Neural cell (in vitro differentiated cells): Measurements from ENCODE around the gene NELFE. TPM values are rescaled to one million over a fixed set of nuclear protein-coding genes. Genes with fewer than 3 reads are reported as not detected.
"Not testable (repeated sequence)": the region's sequence is repeated elsewhere in the genome, so short reads cannot be mapped to it uniquely, and the experiment has no call there.

Experiments used
- H2AFZ ChIP-seq: fragments of 200-600, 300-800 bp; sonication (generic), shearing (Covaris generic); 2 replicates; pipeline ENCODE4 v1.6.0; 2014; ENCODE audit warnings: low read depth, mild to moderate bottlenecking, antibody characterized with exemption, low read length, moderate library complexity
- H3F3A ChIP-seq: fragments of 200-600 bp; shearing (Covaris generic); 2 replicates; pipeline ENCODE4 v1.6.1; 2016; ENCODE audit warnings: mild to moderate bottlenecking, moderate library complexity, mixed read lengths, antibody characterized with exemption, low read length; ENCODE audit not compliant: insufficient read depth, poor library complexity, severe bottlenecking
- H3K27ac ChIP-seq: fragments of 200-600, 300-800 bp; sonication (generic), shearing (Covaris generic); 2 replicates; pipeline ENCODE4 v1.5.1; 2014; ENCODE audit warnings: mild to moderate bottlenecking, low read length, moderate library complexity
- H3K27me3 ChIP-seq: fragments of 300-800, 200-600 bp; sonication (generic), shearing (Covaris generic); 2 replicates; pipeline ENCODE4 v1.6.0; 2014; ENCODE audit warnings: mild to moderate bottlenecking, low read depth, low read length, moderate library complexity; ENCODE audit not compliant: insufficient read depth
- H3K36me3 ChIP-seq: fragments of 300-800, 200-600 bp; sonication (generic), shearing (Covaris generic); 2 replicates; pipeline ENCODE4 v1.5.1; 2014; ENCODE audit warnings: mild to moderate bottlenecking, antibody characterized with exemption, low read length, moderate library complexity; ENCODE audit not compliant: insufficient read depth
- H3K4me2 ChIP-seq: fragments of 300-800, 200-600 bp; sonication (generic), shearing (Covaris generic); 2 replicates; pipeline ENCODE4 v1.6.0; 2014; ENCODE audit warnings: mild to moderate bottlenecking, low read length
- H3K4me3 ChIP-seq: fragments of 300-800, 200-600 bp; sonication (generic), shearing (Covaris generic); 2 replicates; pipeline ENCODE4 v1.5.1; 2014; ENCODE audit warnings: mild to moderate bottlenecking, low read length, moderate library complexity
- H3K79me2 ChIP-seq: fragments of 200-600 bp; shearing (Covaris generic); replicated peaks from 2 replicates; pipeline ENCODE4 v1.6.0; 2014; ENCODE audit warnings: mild to moderate bottlenecking, low read length, moderate library complexity; ENCODE audit not compliant: insufficient read depth
- H3K9ac ChIP-seq: fragments of 300-800, 200-600 bp; sonication (generic), shearing (Covaris generic); 2 replicates; pipeline ENCODE4 v1.6.1; 2016; ENCODE audit warnings: mild to moderate bottlenecking, low read length, mixed read lengths
- H3K9me2 ChIP-seq: fragments of 200-600 bp; shearing (Covaris generic); 2 replicates; pipeline ENCODE4 v1.6.1; 2016; ENCODE audit warnings: mild to moderate bottlenecking, low read length, mixed read lengths; ENCODE audit not compliant: insufficient read depth
- H3K9me3 ChIP-seq: fragments of 200-600, 300-800 bp; sonication (generic), shearing (Covaris generic); 2 replicates; pipeline ENCODE4 v1.6.1; 2016; ENCODE audit warnings: mild to moderate bottlenecking, mixed run types, low read length, moderate library complexity, mixed read lengths
- H4K20me1 ChIP-seq: fragments of 200-600 bp; shearing (Covaris generic); 2 replicates; pipeline ENCODE4 v1.6.1; 2016; ENCODE audit warnings: mild to moderate bottlenecking, mixed run types; ENCODE audit not compliant: insufficient read depth
- EP300 ChIP-seq: fragments of 450-650 bp; conservative IDR thresholded peaks from 2 replicates; pipeline ENCODE4 v1.6.1; 2014; ENCODE audit warnings: antibody characterized with exemption, mild to moderate bottlenecking, moderate library complexity; ENCODE audit not compliant: poor library complexity, severe bottlenecking
- EZH2 ChIP-seq: fragments of 200-600, 300-800 bp; shearing (Covaris generic), sonication (generic); IDR thresholded peaks from 2 replicates; pipeline ENCODE4 v1.6.1; 2014; ENCODE audit warnings: antibody characterized with exemption, low read length, borderline replicate concordance, mild to moderate bottlenecking; ENCODE audit not compliant: insufficient read depth, poor library complexity, severe bottlenecking
- MXI1 ChIP-seq: fragments of 450-650 bp; conservative IDR thresholded peaks from 2 replicates; pipeline ENCODE4 v1.6.1; 2014; ENCODE audit warnings: antibody characterized with exemption, mild to moderate bottlenecking; ENCODE audit not compliant: poor library complexity, severe bottlenecking
- POLR2AphosphoS5 ChIP-seq: IDR thresholded peaks from 2 replicates; pipeline ENCODE4 v1.6.1; 2012
- RAD21 ChIP-seq: fragments of 450-650 bp; conservative IDR thresholded peaks from 2 replicates; pipeline ENCODE4 v1.6.1; 2014; ENCODE audit warnings: antibody characterized with exemption, mild to moderate bottlenecking, moderate library complexity
- SMC3 ChIP-seq: fragments of 450-650 bp; conservative IDR thresholded peaks from 2 replicates; pipeline ENCODE4 v1.6.1; 2014; ENCODE audit warnings: antibody characterized with exemption, mild to moderate bottlenecking, moderate library complexity; ENCODE audit not compliant: poor library complexity
- TAF1 ChIP-seq: IDR thresholded peaks from 2 replicates; pipeline ENCODE4 v1.6.1; 2012; ENCODE audit warnings: low read depth
- polyA plus RNA-seq: library from polyadenylated mRNA; depleted of rRNA; stranded (reverse); fragments of >200 nt; gene quantifications from 2 replicates; pipeline ENCODE4 v1.2.3, GENCODE V29; 2014
- TF ChIP-seq, protein P1 (sequence below): fragments of 450-650 bp; IDR thresholded peaks from 2 replicates; pipeline ENCODE4 v1.5.1; 2014; ENCODE audit warnings: antibody characterized with exemption, mild to moderate bottlenecking, moderate library complexity; ENCODE audit not compliant: poor library complexity, severe bottlenecking
- TF ChIP-seq, protein P2 (sequence below): IDR thresholded peaks from 2 replicates; pipeline ENCODE4 v1.6.1; 2012; ENCODE audit warnings: borderline replicate concordance

NELFE gene
- polyA plus RNA-seq, 1 donor from 2014 or later, result 103 TPM

DNA sequence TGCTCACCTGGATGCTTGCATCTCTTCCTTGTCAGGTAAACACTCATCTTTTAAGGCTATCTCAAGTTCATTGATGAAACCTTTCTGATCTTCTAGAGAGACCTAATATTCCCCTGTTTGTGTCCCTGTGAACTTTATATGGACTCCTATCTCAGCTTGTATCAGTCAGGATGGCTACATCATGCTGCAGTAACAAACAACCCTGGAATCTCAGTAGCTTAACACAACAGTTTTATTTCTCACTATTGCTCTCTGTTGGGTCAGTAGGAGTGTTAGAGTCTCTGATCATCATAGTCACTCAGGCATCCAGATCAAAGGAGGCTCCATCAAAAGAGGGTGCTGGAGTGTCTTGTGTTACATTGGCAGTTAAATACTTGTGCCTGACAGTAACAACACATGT is 43.4 kb downstream of the NELFE start:
- Histone ChIP-seq H3K27me3 (no peaks in the 10 kb centered on the region), H3K27ac (no peak overlapping the region)

DNA sequence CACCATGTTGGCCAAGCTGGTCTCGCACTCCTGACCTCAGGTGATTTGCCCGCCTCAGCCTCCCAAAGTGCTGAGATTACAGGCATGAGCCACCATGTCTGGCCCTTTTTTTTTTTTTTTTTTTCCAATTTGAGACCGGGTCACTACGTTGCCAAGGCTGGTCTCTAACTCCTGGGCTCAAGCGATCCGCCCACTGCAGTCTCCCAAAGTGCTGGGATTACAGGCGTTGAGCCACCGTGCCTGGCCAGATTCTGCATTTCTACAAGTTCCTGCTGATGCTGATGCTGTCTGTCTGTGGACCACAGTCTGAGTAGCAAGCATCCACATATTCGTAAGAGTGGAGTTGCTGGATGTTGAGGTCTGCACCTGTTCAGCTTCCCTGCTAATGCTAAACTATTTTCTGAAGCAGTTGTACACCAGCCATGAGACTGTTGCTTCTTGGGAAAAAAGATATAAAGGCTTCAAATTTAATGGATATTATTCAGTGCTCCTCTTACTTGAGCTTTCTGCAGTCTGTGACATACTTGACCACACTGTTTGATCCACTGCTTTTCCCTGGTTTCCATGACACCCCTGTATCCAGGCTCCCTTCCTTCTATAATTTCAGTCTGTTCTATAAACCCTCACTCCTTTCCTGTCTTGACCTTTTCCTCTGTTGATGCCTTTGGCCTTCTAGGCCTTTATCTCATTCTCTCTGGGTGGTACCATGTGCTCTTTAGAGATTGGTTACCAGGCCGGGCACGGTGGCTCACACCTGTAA is 46.8 kb downstream of the NELFE start:
- Histone ChIP-seq H3K36me3 (no peaks in the 10 kb centered on the region), H3K9me3 (no peaks in the 10 kb centered on the region), H3K9ac (no peak overlapping the region), H4K20me1 (no peaks in the 10 kb centered on the region), H3K79me2 (no peaks in the 10 kb centered on the region), H3K27ac (no peak overlapping the region), H3K4me3 (no peak overlapping the region), H3K9me2 (no peaks in the 10 kb centered on the region), H3K4me2 (no peak overlapping the region), H2AFZ (no peak overlapping the region), H3F3A (no peaks in the 10 kb centered on the region), H3K27me3 (no peaks in the 10 kb centered on the region)
- TF ChIP-seq, protein P1, sequence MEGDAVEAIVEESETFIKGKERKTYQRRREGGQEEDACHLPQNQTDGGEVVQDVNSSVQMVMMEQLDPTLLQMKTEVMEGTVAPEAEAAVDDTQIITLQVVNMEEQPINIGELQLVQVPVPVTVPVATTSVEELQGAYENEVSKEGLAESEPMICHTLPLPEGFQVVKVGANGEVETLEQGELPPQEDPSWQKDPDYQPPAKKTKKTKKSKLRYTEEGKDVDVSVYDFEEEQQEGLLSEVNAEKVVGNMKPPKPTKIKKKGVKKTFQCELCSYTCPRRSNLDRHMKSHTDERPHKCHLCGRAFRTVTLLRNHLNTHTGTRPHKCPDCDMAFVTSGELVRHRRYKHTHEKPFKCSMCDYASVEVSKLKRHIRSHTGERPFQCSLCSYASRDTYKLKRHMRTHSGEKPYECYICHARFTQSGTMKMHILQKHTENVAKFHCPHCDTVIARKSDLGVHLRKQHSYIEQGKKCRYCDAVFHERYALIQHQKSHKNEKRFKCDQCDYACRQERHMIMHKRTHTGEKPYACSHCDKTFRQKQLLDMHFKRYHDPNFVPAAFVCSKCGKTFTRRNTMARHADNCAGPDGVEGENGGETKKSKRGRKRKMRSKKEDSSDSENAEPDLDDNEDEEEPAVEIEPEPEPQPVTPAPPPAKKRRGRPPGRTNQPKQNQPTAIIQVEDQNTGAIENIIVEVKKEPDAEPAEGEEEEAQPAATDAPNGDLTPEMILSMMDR, result no peak
- no peak for TF ChIP-seq EZH2
- no peak for TF ChIP-seq MXI1
- TF ChIP-seq TAF1, result no peak

More for the DNA sequence above, 43.4 kb downstream of the NELFE start:
- H3K9me2 ChIP-seq, result no peaks in the 10 kb centered on the region
- H3K79me2 ChIP-seq, result no peaks in the 10 kb centered on the region
- no peak overlapping the region for H3K4me3 ChIP-seq
- no peaks in the 10 kb centered on the region for H3K36me3 ChIP-seq
- no peaks in the 10 kb centered on the region for H3K9me3 ChIP-seq
- H3K9ac ChIP-seq, result no peak overlapping the region
- TF ChIP-seq RAD21 (no peak), EP300 (no peak), TAF1 (no peak), POLR2AphosphoS5 (no peak), MXI1 (no peak), EZH2 (no peak), SMC3 (no peak)
- TF ChIP-seq, protein P1, result no peak
- TF ChIP-seq, protein P2, sequence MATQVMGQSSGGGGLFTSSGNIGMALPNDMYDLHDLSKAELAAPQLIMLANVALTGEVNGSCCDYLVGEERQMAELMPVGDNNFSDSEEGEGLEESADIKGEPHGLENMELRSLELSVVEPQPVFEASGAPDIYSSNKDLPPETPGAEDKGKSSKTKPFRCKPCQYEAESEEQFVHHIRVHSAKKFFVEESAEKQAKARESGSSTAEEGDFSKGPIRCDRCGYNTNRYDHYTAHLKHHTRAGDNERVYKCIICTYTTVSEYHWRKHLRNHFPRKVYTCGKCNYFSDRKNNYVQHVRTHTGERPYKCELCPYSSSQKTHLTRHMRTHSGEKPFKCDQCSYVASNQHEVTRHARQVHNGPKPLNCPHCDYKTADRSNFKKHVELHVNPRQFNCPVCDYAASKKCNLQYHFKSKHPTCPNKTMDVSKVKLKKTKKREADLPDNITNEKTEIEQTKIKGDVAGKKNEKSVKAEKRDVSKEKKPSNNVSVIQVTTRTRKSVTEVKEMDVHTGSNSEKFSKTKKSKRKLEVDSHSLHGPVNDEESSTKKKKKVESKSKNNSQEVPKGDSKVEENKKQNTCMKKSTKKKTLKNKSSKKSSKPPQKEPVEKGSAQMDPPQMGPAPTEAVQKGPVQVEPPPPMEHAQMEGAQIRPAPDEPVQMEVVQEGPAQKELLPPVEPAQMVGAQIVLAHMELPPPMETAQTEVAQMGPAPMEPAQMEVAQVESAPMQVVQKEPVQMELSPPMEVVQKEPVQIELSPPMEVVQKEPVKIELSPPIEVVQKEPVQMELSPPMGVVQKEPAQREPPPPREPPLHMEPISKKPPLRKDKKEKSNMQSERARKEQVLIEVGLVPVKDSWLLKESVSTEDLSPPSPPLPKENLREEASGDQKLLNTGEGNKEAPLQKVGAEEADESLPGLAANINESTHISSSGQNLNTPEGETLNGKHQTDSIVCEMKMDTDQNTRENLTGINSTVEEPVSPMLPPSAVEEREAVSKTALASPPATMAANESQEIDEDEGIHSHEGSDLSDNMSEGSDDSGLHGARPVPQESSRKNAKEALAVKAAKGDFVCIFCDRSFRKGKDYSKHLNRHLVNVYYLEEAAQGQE, result no peak
- H3K4me2 ChIP-seq, result no peak overlapping the region
- H3F3A ChIP-seq, result no peaks in the 10 kb centered on the region
- no peak overlapping the region for H2AFZ ChIP-seq
- no peaks in the 10 kb centered on the region for H4K20me1 ChIP-seq

- not testable (repeated sequence) for H3K36me3 ChIP-seq, H3K27me3 ChIP-seq, H3K79me2 ChIP-seq, H4K20me1 ChIP-seq, H3K9me2 ChIP-seq, H3F3A ChIP-seq, H3K9me3 ChIP-seq, H3K9ac ChIP-seq, H3K27ac ChIP-seq, H2AFZ ChIP-seq, H3K4me3 ChIP-seq, H3K4me2 ChIP-seq
Measured at GRCh38 chr6:31909298-31909697, 49.5 kb downstream of the NELFE start.
